Measurements from ENCODE around the gene DYRK1A. TPM values are rescaled to one million over a fixed set of nuclear protein-coding genes. Genes with fewer than 3 reads are reported as not detected.
"Not testable (repeated sequence)": the region's sequence is repeated elsewhere in the genome, so short reads cannot be mapped to it uniquely, and the experiment has no call there.

The DYRK1A gene
- total RNA-seq, 1 donor from 2014 or later = 108 TPM

GRCh38 chr21:37324558-37324957 is 42.0 kb upstream of the DYRK1A start:
- Histone ChIP-seq H3K4me1 (no peaks in the 10 kb centered on the region), H3K4me3 (no peak overlapping the region), H3F3A (ENCODE audit: low read depth) (peaks cover 8% of the 10 kb centered on the region), H3K79me2 (ENCODE audit: low read depth) (no peaks in the 10 kb centered on the region), H3K9me3 (ENCODE audit: low read depth) (no peaks in the 10 kb centered on the region), H3K4me2 (no peak overlapping the region), H3K27me3 (no peaks in the 10 kb centered on the region), H3K27ac (no peak overlapping the region), H3K36me3 (no peaks in the 10 kb centered on the region), H3K9ac (no peak overlapping the region), H4K20me1 (ENCODE audit: low read depth) (no peaks in the 10 kb centered on the region), H2AFZ (replicated peaks) (no peak overlapping the region)
- DNase-seq (ENCODE audit: low spot score) = no peak
- no peak for TF ChIP-seq EZH2phosphoT487 (IDR thresholded peaks at IDR 0.05)
- TF ChIP-seq, protein P1, sequence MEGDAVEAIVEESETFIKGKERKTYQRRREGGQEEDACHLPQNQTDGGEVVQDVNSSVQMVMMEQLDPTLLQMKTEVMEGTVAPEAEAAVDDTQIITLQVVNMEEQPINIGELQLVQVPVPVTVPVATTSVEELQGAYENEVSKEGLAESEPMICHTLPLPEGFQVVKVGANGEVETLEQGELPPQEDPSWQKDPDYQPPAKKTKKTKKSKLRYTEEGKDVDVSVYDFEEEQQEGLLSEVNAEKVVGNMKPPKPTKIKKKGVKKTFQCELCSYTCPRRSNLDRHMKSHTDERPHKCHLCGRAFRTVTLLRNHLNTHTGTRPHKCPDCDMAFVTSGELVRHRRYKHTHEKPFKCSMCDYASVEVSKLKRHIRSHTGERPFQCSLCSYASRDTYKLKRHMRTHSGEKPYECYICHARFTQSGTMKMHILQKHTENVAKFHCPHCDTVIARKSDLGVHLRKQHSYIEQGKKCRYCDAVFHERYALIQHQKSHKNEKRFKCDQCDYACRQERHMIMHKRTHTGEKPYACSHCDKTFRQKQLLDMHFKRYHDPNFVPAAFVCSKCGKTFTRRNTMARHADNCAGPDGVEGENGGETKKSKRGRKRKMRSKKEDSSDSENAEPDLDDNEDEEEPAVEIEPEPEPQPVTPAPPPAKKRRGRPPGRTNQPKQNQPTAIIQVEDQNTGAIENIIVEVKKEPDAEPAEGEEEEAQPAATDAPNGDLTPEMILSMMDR (IDR thresholded peaks at IDR 0.05) = no peak
- TF ChIP-seq EZH2 (IDR thresholded peaks at IDR 0.05) = no peak
- H3K9me3 Mint-ChIP-seq = no peaks in the 10 kb centered on the region
- no peaks in the 10 kb centered on the region for H3K4me1 Mint-ChIP-seq
- H3K4me3 Mint-ChIP-seq = no peak overlapping the region
- H3K27ac Mint-ChIP-seq = no peak overlapping the region
- no peaks in the 10 kb centered on the region for H3K36me3 Mint-ChIP-seq
- H3K27me3 Mint-ChIP-seq (ENCODE audit: insufficient read depth, low read depth) = peaks cover 7% of the 10 kb centered on the region

DNA sequence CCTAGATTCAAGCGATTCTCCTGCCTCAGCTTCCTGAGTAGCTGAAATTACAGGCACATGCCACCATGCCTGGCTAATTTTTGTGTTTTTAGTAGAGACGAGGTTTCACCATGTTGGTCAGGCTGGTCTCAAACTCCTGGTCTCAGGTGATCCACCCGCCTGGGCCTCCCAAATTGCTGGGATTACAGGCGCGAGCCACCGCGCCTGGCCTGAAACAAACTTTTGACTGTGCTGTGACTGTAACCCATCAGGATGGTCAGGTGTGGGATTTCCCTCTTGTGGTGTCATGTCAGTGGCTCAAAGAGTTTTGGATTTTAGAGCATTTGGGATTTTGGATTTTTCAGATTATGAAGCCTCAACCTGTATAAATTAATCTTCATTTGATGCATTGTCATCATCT is 38.4 kb upstream of the DYRK1A start:
- H3K4me3 Mint-ChIP-seq; H3K9me3 Mint-ChIP-seq; DNase-seq (ENCODE audit: low spot score); H3K27me3 ChIP-seq; H4K20me1 ChIP-seq (ENCODE audit: low read depth); H3K27me3 Mint-ChIP-seq (ENCODE audit: insufficient read depth, low read depth); H3K4me3 ChIP-seq; H3K36me3 Mint-ChIP-seq; H3K4me1 Mint-ChIP-seq; H3K27ac Mint-ChIP-seq; H3K9me3 ChIP-seq (ENCODE audit: low read depth); H3K4me1 ChIP-seq; H3K4me2 ChIP-seq; H3K9ac ChIP-seq; H2AFZ ChIP-seq (replicated peaks); H3K79me2 ChIP-seq (ENCODE audit: low read depth); H3K27ac ChIP-seq; H3K36me3 ChIP-seq: not testable (repeated sequence)
- H3F3A ChIP-seq (ENCODE audit: low read depth) = peaks cover 12% of the 10 kb centered on the region

- Mint-ChIP-seq H3K27ac (no peak overlapping the region), H3K4me3 (no peak overlapping the region), H3K4me1 (no peaks in the 10 kb centered on the region), H3K27me3 (ENCODE audit: insufficient read depth, low read depth) (peaks cover 7% of the 10 kb centered on the region), H3K36me3 (no peaks in the 10 kb centered on the region), H3K9me3 (no peaks in the 10 kb centered on the region)
- no peak overlapping the region for H3K27ac ChIP-seq
- no peak overlapping the region for H3K4me3 ChIP-seq
- no peaks in the 10 kb centered on the region for H4K20me1 ChIP-seq (ENCODE audit: low read depth)
- no peaks in the 10 kb centered on the region for H3K36me3 ChIP-seq
- no peaks in the 10 kb centered on the region for H3K27me3 ChIP-seq
- no peaks in the 10 kb centered on the region for H3K4me1 ChIP-seq
- H3F3A ChIP-seq (ENCODE audit: low read depth) = peaks cover 12% of the 10 kb centered on the region
- no peak for TF ChIP-seq EZH2phosphoT487 (IDR thresholded peaks at IDR 0.05)
- TF ChIP-seq, protein P1 (IDR thresholded peaks at IDR 0.05) = no peak
- no peak for TF ChIP-seq EZH2 (IDR thresholded peaks at IDR 0.05)
- H2AFZ ChIP-seq (replicated peaks) = no peak overlapping the region
- DNase-seq (ENCODE audit: low spot score) = no peak
- no peak overlapping the region for H3K9ac ChIP-seq
- H3K79me2 ChIP-seq (ENCODE audit: low read depth) = no peaks in the 10 kb centered on the region
- H3K4me2 ChIP-seq = no peak overlapping the region
- H3K9me3 ChIP-seq (ENCODE audit: low read depth) = no peaks in the 10 kb centered on the region
Measured at GRCh38 chr21:37331411-37331810, 35.2 kb upstream of the DYRK1A start.

GRCh38 chr21:37335053-37335452 is 31.5 kb upstream of the DYRK1A start:
- no peak overlapping the region for H3K4me3 Mint-ChIP-seq
- H3K27ac ChIP-seq = no peak overlapping the region
- no peak overlapping the region for H2AFZ ChIP-seq (replicated peaks)

More at GRCh38 chr21:37335053-37335452, 31.5 kb upstream of the DYRK1A start:
- no peaks in the 10 kb centered on the region for H4K20me1 ChIP-seq (ENCODE audit: low read depth)
- TF ChIP-seq, protein P1 (IDR thresholded peaks at IDR 0.05) = no peak
- TF ChIP-seq EZH2phosphoT487 (IDR thresholded peaks at IDR 0.05) (no peak), EZH2 (IDR thresholded peaks at IDR 0.05) (no peak)
- no peaks in the 10 kb centered on the region for H3K27me3 ChIP-seq
- no peak overlapping the region for H3K4me3 ChIP-seq
- Mint-ChIP-seq H3K27me3 (ENCODE audit: insufficient read depth, low read depth) (peaks cover 3% of the 10 kb centered on the region), H3K9me3 (no peaks in the 10 kb centered on the region), H3K36me3 (no peaks in the 10 kb centered on the region), H3K4me1 (peaks cover 3% of the 10 kb centered on the region), H3K27ac (no peak overlapping the region)
- no peaks in the 10 kb centered on the region for H3F3A ChIP-seq (ENCODE audit: low read depth)
- no peak overlapping the region for H3K4me2 ChIP-seq
- H3K79me2 ChIP-seq (ENCODE audit: low read depth) = no peaks in the 10 kb centered on the region
- H3K36me3 ChIP-seq = no peaks in the 10 kb centered on the region
- no peaks in the 10 kb centered on the region for H3K9me3 ChIP-seq (ENCODE audit: low read depth)
- no peak for DNase-seq (ENCODE audit: low spot score)
- H3K4me1 ChIP-seq = no peaks in the 10 kb centered on the region
- H3K9ac ChIP-seq = no peak overlapping the region

Measured in neural progenitor cell (in vitro differentiated cells).